Neural cell (in vitro differentiated cells): Measurements from ENCODE around the gene RPRD1B.

Experiments
- EP300 ChIP-seq: fragments of 450-650 bp; conservative IDR thresholded peaks from 2 replicates; pipeline ENCODE4 v1.6.1; 2014; ENCODE audit warnings: antibody characterized with exemption, mild to moderate bottlenecking, moderate library complexity; ENCODE audit not compliant: poor library complexity, severe bottlenecking
- EZH2 ChIP-seq: fragments of 200-600, 300-800 bp; shearing (Covaris generic), sonication (generic); IDR thresholded peaks from 2 replicates; pipeline ENCODE4 v1.6.1; 2014; ENCODE audit warnings: antibody characterized with exemption, low read length, borderline replicate concordance, mild to moderate bottlenecking; ENCODE audit not compliant: insufficient read depth, poor library complexity, severe bottlenecking
- MXI1 ChIP-seq: fragments of 450-650 bp; conservative IDR thresholded peaks from 2 replicates; pipeline ENCODE4 v1.6.1; 2014; ENCODE audit warnings: antibody characterized with exemption, mild to moderate bottlenecking; ENCODE audit not compliant: poor library complexity, severe bottlenecking
- POLR2AphosphoS5 ChIP-seq: IDR thresholded peaks from 2 replicates; pipeline ENCODE4 v1.6.1; 2012
- TF ChIP-seq, protein P1 (sequence below): fragments of 450-650 bp; IDR thresholded peaks from 2 replicates; pipeline ENCODE4 v1.5.1; 2014; ENCODE audit warnings: antibody characterized with exemption, mild to moderate bottlenecking, moderate library complexity; ENCODE audit not compliant: poor library complexity, severe bottlenecking

- TF ChIP-seq EZH2, result no peak
- TF ChIP-seq, protein P1, sequence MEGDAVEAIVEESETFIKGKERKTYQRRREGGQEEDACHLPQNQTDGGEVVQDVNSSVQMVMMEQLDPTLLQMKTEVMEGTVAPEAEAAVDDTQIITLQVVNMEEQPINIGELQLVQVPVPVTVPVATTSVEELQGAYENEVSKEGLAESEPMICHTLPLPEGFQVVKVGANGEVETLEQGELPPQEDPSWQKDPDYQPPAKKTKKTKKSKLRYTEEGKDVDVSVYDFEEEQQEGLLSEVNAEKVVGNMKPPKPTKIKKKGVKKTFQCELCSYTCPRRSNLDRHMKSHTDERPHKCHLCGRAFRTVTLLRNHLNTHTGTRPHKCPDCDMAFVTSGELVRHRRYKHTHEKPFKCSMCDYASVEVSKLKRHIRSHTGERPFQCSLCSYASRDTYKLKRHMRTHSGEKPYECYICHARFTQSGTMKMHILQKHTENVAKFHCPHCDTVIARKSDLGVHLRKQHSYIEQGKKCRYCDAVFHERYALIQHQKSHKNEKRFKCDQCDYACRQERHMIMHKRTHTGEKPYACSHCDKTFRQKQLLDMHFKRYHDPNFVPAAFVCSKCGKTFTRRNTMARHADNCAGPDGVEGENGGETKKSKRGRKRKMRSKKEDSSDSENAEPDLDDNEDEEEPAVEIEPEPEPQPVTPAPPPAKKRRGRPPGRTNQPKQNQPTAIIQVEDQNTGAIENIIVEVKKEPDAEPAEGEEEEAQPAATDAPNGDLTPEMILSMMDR, result no peak
- TF ChIP-seq EP300, result no peak
- TF ChIP-seq POLR2AphosphoS5, result no peak
- TF ChIP-seq MXI1, result no peak
Measured at GRCh38 chr20:38089500-38089899, 56.0 kb downstream of the RPRD1B start.
